ENCODE data around the gene ITPR3.

Gene ITPR3

GRCh38 chr6:33671744-33672072, 50.6 kb downstream of the ITPR3 start:
- DNase-seq = no peak

- DNase-seq = no peak
Measured at GRCh38 chr6:33672808-33673207, 51.7 kb downstream of the ITPR3 start.

GRCh38 chr6:33673851-33674250, 52.7 kb downstream of the ITPR3 start:
- no peak for DNase-seq

GRCh38 chr6:33675968-33676367, 54.8 kb downstream of the ITPR3 start:
- DNase-seq = no peak

GRCh38 chr6:33676416-33677142, 55.5 kb downstream of the ITPR3 start:
- DNase-seq = no peak

- no peak for DNase-seq
Measured at GRCh38 chr6:33677143-33677660, 56.1 kb downstream of the ITPR3 start.

- DNase-seq = no peak
Measured at GRCh38 chr6:33677689-33678088, 56.6 kb downstream of the ITPR3 start.

- no peak for DNase-seq
Measured at GRCh38 chr6:33678233-33678931, 57.3 kb downstream of the ITPR3 start.

- DNase-seq = no peak
Measured at GRCh38 chr6:33678932-33679490, 57.9 kb downstream of the ITPR3 start.

GRCh38 chr6:33679761-33680160, 58.6 kb downstream of the ITPR3 start:
- DNase-seq = no peak

GRCh38 chr6:33682341-33682740, 61.2 kb downstream of the ITPR3 start:
- DNase-seq = no peak

- no peak for DNase-seq
Measured at GRCh38 chr6:33683051-33683571, 62.0 kb downstream of the ITPR3 start.

- DNase-seq = no peak
Measured at GRCh38 chr6:33683576-33684427, 62.7 kb downstream of the ITPR3 start.

- no peak for DNase-seq
Measured at GRCh38 chr6:33684428-33684896, 63.3 kb downstream of the ITPR3 start.

- DNase-seq = no peak
Measured at GRCh38 chr6:33684983-33685382, 63.9 kb downstream of the ITPR3 start.

GRCh38 chr6:33685411-33686224, 64.5 kb downstream of the ITPR3 start:
- DNase-seq = no peak

- DNase-seq = no peak
Measured at GRCh38 chr6:33686225-33686924, 65.3 kb downstream of the ITPR3 start.

- DNase-seq = no peak
Measured at GRCh38 chr6:33686981-33687975, 66.2 kb downstream of the ITPR3 start.

- DNase-seq = no peak
Measured at GRCh38 chr6:33688006-33688405, 66.9 kb downstream of the ITPR3 start.
